C4-2B (cell line): ENCODE data around the gene XAB2.

Experiments used
- CTCF ChIP-seq: fragments of 450-650 bp; conservative IDR thresholded peaks from 2 replicates; pipeline ENCODE4 v1.5.1; 2017; ENCODE audit warnings: mild to moderate bottlenecking
- ZFX ChIP-seq: fragments of 450-650 bp; IDR thresholded peaks from 2 replicates; pipeline ENCODE4 v1.6.1; 2017

GRCh38 chr19:7622933-7623685 lies 6.2 kb downstream of the XAB2 start:
- no peak for TF ChIP-seq CTCF
- TF ChIP-seq ZFX: no peak
